ENCODE measurements around the gene PCDH18.
"Not testable (repeated sequence)": the region's sequence is repeated elsewhere in the genome, so short reads cannot be mapped to it uniquely, and the experiment has no call there.

The PCDH18 gene

DNA sequence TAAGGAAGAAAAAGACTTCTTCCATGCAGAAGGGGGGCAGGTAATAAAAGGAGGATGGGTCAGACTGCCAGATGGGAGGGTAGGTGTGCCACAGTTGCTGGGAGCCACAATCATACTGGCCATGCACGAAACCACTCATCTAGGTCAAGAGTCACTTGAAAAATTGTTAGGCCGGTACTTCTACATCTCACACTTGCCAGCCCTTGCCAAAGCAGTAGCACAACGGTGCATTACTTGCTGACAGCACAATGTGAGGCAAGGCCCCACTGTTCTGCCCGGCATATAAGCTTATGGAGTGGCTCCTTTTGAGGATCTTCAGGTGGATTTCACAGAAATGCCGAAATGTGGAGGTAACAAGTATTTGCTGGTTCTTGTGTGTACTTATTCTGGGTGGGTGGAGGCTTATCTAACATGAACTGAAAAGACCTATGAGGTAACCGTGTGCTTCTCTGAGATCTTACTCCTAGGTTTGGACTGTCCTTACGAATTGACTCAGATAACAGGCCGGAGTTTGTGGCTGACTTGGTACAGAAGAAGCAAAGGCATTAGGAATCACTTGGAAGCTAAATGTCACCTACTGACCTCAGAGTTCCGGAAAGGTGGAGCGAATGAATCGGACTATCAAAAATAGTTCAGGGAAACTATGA, 48.9 kb downstream of the PCDH18 start:
- not testable (repeated sequence) for H3K9ac ChIP-seq (ENCODE audit: low read length); H3K27ac ChIP-seq (ENCODE audit: low read depth, low read length); H3K36me3 ChIP-seq (ENCODE audit: control insufficient read depth, insufficient read depth, low read length)

GRCh38 chr4:137479657-137480056, 52.6 kb downstream of the PCDH18 start:
- H3K27ac ChIP-seq (ENCODE audit: low read depth, low read length); H3K9ac ChIP-seq (ENCODE audit: low read length); H3K27me3 ChIP-seq (ENCODE audit: control insufficient read depth, insufficient read depth, low read length); H3K4me1 ChIP-seq (ENCODE audit: control insufficient read depth, insufficient read depth, low read length); H3K4me3 ChIP-seq (ENCODE audit: low read length); H3K36me3 ChIP-seq (ENCODE audit: control insufficient read depth, insufficient read depth, low read length): not testable (repeated sequence)

More for the DNA sequence above, 48.9 kb downstream of the PCDH18 start:
- not testable (repeated sequence) for H3K4me3 ChIP-seq (ENCODE audit: low read length); H3K4me1 ChIP-seq (ENCODE audit: control insufficient read depth, insufficient read depth, low read length); H3K27me3 ChIP-seq (ENCODE audit: control insufficient read depth, insufficient read depth, low read length)

DNA sequence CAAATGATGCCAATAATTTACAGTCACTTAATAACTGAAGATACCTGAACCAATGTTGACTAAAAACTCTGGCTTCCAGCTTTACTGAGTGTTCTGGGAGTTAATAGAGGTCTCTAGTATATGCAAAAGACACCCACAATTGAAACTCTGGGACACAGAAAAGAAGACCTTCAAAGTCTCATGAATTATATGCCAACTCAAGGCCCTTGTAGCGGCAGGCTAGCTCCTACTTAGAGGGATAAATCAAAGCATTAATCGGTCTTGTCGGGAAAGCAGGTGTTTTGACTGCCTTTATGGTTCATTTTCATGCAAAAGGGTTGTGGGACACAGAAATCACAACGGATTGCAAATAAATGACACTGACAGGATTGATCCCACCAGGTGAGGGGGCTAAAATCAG, 55.9 kb downstream of the PCDH18 start:
- H3K36me3 ChIP-seq (ENCODE audit: control insufficient read depth, insufficient read depth, low read length), result no peaks in the 10 kb centered on the region
- H3K27me3 ChIP-seq (ENCODE audit: control insufficient read depth, insufficient read depth, low read length), result no peaks in the 10 kb centered on the region
- H3K4me1 ChIP-seq (ENCODE audit: control insufficient read depth, insufficient read depth, low read length), result peaks cover 11% of the 10 kb centered on the region
- H3K9ac ChIP-seq (ENCODE audit: low read length), result no peak overlapping the region
- H3K27ac ChIP-seq (ENCODE audit: low read depth, low read length), result no peak overlapping the region
- H3K4me3 ChIP-seq (ENCODE audit: low read length), result no peak overlapping the region

GRCh38 chr4:137474711-137475301, 57.5 kb downstream of the PCDH18 start:
- no peak overlapping the region for H3K4me3 ChIP-seq (ENCODE audit: low read length)
- no peak overlapping the region for H3K9ac ChIP-seq (ENCODE audit: low read length)
- H3K27ac ChIP-seq (ENCODE audit: low read depth, low read length), result peak overlapping the region; percentile 75
- no peaks in the 10 kb centered on the region for H3K36me3 ChIP-seq (ENCODE audit: control insufficient read depth, insufficient read depth, low read length)
- peaks cover 11% of the 10 kb centered on the region for H3K4me1 ChIP-seq (ENCODE audit: control insufficient read depth, insufficient read depth, low read length)
- no peaks in the 10 kb centered on the region for H3K27me3 ChIP-seq (ENCODE audit: control insufficient read depth, insufficient read depth, low read length)

- Histone ChIP-seq H3K27me3 (ENCODE audit: control insufficient read depth, insufficient read depth, low read length) (no peaks in the 10 kb centered on the region), H3K27ac (ENCODE audit: low read depth, low read length) (no peak overlapping the region), H3K4me1 (ENCODE audit: control insufficient read depth, insufficient read depth, low read length) (peaks cover 11% of the 10 kb centered on the region), H3K36me3 (ENCODE audit: control insufficient read depth, insufficient read depth, low read length) (no peaks in the 10 kb centered on the region), H3K4me3 (ENCODE audit: low read length) (no peak overlapping the region), H3K9ac (ENCODE audit: low read length) (no peak overlapping the region)
Measured at GRCh38 chr4:137471895-137472294, 60.4 kb downstream of the PCDH18 start.

DNA sequence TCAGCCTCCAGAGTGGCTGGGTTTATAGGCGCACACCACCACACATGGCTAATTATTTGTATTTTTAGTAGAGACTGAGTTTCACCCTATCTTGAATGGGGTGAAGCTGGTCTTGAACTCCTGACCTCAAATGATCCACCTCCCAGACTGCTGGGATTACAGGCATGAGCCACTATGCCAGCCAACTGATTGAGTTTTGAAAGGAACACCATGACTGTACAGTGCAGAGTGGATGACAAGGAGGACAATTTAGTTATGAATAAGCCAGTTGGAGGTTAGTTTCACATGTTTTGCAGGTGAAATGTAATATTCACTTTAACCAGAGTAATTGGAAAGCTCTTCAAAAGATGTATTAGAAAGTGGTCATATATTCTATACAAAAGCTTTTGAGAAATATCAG, 60.8 kb downstream of the PCDH18 start:
- Histone ChIP-seq H3K4me3 (ENCODE audit: low read length) (no peak overlapping the region), H3K36me3 (ENCODE audit: control insufficient read depth, insufficient read depth, low read length) (no peaks in the 10 kb centered on the region), H3K27me3 (ENCODE audit: control insufficient read depth, insufficient read depth, low read length) (no peaks in the 10 kb centered on the region), H3K4me1 (ENCODE audit: control insufficient read depth, insufficient read depth, low read length) (peaks cover 11% of the 10 kb centered on the region), H3K9ac (ENCODE audit: low read length) (no peak overlapping the region), H3K27ac (ENCODE audit: low read depth, low read length) (no peak overlapping the region)

DNA sequence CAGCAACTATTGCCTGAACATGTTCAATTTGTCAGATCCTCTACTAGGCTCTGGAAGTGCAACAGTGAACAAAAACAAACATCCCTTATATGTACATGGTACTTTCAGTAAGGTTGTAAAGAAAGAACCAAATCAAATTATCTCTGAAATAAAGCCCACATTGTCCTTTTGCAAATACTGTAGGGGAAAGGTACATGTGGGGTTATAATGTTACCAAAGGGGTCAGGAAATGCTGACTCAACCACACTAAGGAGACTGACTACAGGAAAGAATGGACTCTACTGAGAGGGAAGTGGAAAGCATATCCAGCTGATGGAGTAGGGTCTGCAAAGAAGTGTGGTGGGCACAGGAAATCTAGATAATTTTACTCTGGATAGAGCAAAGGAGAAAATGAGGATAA, 61.5 kb downstream of the PCDH18 start:
- Histone ChIP-seq H3K36me3 (ENCODE audit: control insufficient read depth, insufficient read depth, low read length) (no peaks in the 10 kb centered on the region), H3K4me1 (ENCODE audit: control insufficient read depth, insufficient read depth, low read length) (peaks cover 13% of the 10 kb centered on the region), H3K4me3 (ENCODE audit: low read length) (no peak overlapping the region)

More for the DNA sequence above, 61.5 kb downstream of the PCDH18 start:
- Histone ChIP-seq H3K27ac (ENCODE audit: low read depth, low read length) (peak overlapping the region; percentile 64), H3K27me3 (ENCODE audit: control insufficient read depth, insufficient read depth, low read length) (no peaks in the 10 kb centered on the region), H3K9ac (ENCODE audit: low read length) (no peak overlapping the region)
